ENCODE measurements around the gene ZNF831. TPM values are rescaled to one million over a fixed set of nuclear protein-coding genes. Genes with fewer than 3 reads are reported as not detected.

The ZNF831 gene
- 1 to 10 TPM; 5.4 to 5.8 TPM for total RNA-seq

DNA sequence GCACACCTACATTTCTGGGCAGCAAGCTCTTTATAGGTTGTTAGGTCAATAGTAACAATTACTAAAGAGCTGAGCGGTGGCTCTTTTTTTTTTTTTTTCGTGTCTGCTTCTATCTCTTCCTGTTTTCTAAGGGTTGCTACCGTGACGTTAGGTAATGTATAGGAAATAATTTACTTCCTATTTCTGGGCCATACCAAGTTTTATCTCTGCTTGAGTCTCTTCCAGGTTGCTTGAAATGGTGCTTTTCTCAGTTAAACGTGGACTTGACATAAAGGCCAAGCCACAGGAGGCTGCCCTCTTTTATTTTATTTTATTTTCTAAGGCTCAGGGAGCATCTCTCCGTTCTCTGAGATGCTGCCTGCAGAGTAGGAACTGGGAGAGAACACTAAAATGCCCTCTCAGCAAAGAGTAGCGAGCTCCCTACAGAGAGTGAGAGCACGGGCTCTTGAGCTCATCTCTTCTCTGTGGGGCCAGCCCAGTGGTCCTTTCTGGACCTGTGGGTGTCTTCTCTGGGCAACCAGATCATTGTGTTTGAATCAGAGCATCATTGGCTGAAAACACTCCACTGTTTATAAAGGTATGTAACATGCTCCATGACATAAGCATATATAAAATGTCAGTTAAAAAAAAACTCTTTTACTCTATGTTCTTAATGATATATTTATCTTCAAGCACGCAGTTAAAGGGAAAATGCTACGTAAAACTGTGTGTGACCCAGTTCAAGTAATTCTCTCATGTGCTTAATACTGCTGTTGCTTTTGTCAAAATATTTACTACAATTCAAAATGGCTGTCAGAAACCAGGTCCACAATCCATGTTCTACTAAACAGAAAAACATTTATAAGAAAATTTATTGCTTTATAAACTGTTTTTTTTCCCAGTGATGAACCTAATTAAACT, at the start of gene ZNF831:
TSS of gene ZNF831 (plus strand) at position 191 of the 900 bp plus-strand sequence. CDS start 27,199 bp downstream, outside the sequence.
- ChIA-PET POLR2A (interaction anchor here (0.5 to 2.3 kb wide), 10 partner anchors 14 to 1766 kb away, joined by 3 to 7 read pairs (median 4); no protein-coding TSS in a partner anchor), CTCF (interaction anchor here (0.8 to 1.8 kb wide), 5 partner anchors 9 to 44 kb away, joined by 3 to 6 read pairs (median 3); no protein-coding TSS in a partner anchor)

DNA sequence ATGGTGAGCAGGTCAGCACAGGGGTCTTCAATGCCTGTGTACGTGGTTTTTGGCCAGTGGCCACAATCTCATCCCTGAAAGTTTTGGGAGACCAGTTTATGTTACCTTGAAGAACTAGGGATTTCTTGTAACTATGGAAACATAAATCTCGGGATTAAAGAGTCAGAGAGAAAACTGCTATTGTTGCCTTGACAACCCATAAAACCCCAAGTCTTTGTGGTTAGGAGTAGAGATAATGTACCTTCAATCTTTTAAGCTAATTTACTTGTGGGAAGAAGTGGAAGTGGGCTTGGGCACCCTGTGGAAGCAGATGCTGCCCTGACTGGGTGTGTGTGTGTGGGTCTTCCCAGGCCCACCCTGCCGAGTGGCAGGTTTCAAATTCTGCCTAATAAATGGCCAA, 46.1 kb upstream of the ZNF831 start:
- CTCF ChIA-PET, result interaction anchor here (1.0 to 1.2 kb wide), 3 partner anchors 12 to 90 kb away, joined by 3 to 5 read pairs (median 3); no protein-coding TSS in a partner anchor
- POLR2A ChIA-PET, result interaction anchor here (0.6 kb wide), 1 partner anchor 100 kb away, joined by 8 read pairs; no protein-coding TSS in a partner anchor

- CTCF ChIA-PET, result interaction anchor here (0.9 kb wide), 1 partner anchor 26 kb away, joined by 3 read pairs; no protein-coding TSS in a partner anchor
- POLR2A ChIA-PET, result no interaction called here
These were observed 44.8 kb upstream of the ZNF831 start for GRCh38 chr20:59118855-59119254.

GRCh38 chr20:59120491-59120890, 43.1 kb upstream of the ZNF831 start:
- ChIA-PET CTCF (interaction anchor here (0.7 kb wide), 1 partner anchor 293 kb away, joined by 3 read pairs; no protein-coding TSS in a partner anchor), POLR2A (no interaction called here)

DNA sequence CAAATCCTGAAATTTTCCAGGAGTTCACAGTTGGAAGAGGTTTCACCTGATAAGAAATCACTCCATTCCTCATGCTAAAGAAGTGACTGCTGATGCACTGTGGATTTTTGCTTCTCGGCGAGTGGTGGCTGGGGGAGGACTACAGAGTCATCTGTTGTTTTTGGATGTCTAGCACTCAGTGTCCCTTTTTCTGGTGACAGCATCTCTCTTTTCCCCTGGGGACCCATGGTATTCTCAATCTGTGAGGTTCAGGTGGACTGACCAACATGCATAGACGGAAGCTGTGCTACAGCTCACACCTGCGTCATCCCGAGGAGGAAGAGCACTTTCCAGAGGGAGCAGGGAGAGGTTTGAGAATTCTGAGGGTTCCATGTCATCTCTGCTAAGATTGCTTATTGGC, 42.7 kb upstream of the ZNF831 start:
- ChIA-PET POLR2A (interaction anchor here (0.6 kb wide), 1 partner anchor 25 kb away, joined by 3 read pairs; no protein-coding TSS in a partner anchor), CTCF (interaction anchor here (1.4 to 2.0 kb wide), 2 partner anchors 23 to 28 kb away, joined by 3 to 9 read pairs; no protein-coding TSS in a partner anchor)

GRCh38 chr20:59121714-59122565, 41.7 kb upstream of the ZNF831 start:
- CTCF ChIA-PET, result interaction anchor here (1.2 to 2.5 kb wide), 6 partner anchors 22 to 471 kb away, joined by 3 to 11 read pairs (median 8); partner anchors contain the start of gene STX16
- POLR2A ChIA-PET, result interaction anchor here (0.6 to 1.8 kb wide), 6 partner anchors 24 to 472 kb away, joined by 3 to 9 read pairs (median 6); no protein-coding TSS in a partner anchor

GRCh38 chr20:59122566-59122919, 41.1 kb upstream of the ZNF831 start:
- CTCF ChIA-PET, result interaction anchor here (1.2 to 2.5 kb wide), 6 partner anchors 27 to 472 kb away, joined by 3 to 11 read pairs (median 8); partner anchors contain the start of gene STX16
- POLR2A ChIA-PET, result interaction anchor here (0.7 to 1.8 kb wide), 5 partner anchors 23 to 472 kb away, joined by 3 to 9 read pairs (median 7); no protein-coding TSS in a partner anchor

GRCh38 chr20:59123011-59123677, 40.5 kb upstream of the ZNF831 start:
- CTCF ChIA-PET, result interaction anchor here (1.2 to 2.5 kb wide), 8 partner anchors 26 to 472 kb away, joined by 3 to 11 read pairs (median 6); partner anchors contain the start of gene STX16
- POLR2A ChIA-PET, result interaction anchor here (0.6 to 1.8 kb wide), 6 partner anchors 23 to 991 kb away, joined by 3 to 8 read pairs (median 6); no protein-coding TSS in a partner anchor

GRCh38 chr20:59123678-59124255, 39.9 kb upstream of the ZNF831 start:
- CTCF ChIA-PET, result interaction anchor here (1.2 to 2.5 kb wide), 4 partner anchors 36 to 98 kb away, joined by 3 to 11 read pairs (median 4); no protein-coding TSS in a partner anchor
- POLR2A ChIA-PET, result interaction anchor here (0.6 kb wide), 1 partner anchor 36 kb away, joined by 6 read pairs; no protein-coding TSS in a partner anchor

- POLR2A ChIA-PET, result no interaction called here
- CTCF ChIA-PET, result interaction anchor here (1.3 to 2.5 kb wide), 2 partner anchors 37 to 83 kb away, joined by 3 to 11 read pairs; no protein-coding TSS in a partner anchor
These were observed 39.2 kb upstream of the ZNF831 start for GRCh38 chr20:59124296-59125029.

DNA sequence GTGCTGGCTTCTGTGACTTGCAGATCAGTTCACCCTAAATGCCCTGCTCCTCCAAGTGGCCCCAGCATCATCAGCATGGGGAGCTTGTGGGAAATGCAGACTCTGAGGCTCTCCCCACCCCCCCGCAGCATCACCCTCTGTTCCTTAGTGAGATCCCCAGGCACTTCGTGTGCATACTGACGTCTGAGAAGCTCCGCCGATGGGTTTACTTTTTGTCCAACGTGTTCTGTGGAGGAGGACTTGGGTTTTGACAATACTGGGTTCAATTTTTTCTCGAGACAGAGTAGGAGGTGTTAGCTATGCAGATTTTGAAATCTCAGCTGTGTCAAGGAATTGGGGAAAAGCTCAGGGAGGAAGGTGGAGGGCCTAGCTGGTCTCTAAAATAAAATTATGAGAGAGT, 38.3 kb upstream of the ZNF831 start:
- ChIA-PET CTCF (no interaction called here), POLR2A (no interaction called here)

DNA sequence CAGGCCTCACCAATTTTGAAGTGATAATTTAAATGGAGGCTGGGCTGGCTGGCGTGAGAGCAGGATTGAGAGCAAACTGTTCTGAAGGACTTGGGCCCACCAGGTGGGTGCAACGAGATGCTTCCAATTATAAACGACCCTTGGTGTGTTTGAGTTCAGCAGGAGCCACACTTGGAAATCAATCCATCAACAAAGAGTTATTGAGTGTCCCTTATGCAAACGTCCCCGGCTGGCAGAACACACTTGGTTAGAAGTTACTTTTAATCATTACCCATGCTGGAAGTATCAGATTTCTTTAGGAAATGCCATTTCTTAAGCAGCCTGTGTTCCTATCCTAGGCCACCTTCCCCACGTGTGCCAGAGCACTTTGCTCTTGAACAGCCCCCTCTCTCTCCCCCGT, 37.8 kb upstream of the ZNF831 start:
- ChIA-PET CTCF (no interaction called here), POLR2A (no interaction called here)

- ChIA-PET POLR2A (no interaction called here), CTCF (interaction anchor here (0.6 kb wide), 1 partner anchor 20 kb away, joined by 3 read pairs; no protein-coding TSS in a partner anchor)
These were observed 35.8 kb upstream of the ZNF831 start for GRCh38 chr20:59127839-59128238.

DNA sequence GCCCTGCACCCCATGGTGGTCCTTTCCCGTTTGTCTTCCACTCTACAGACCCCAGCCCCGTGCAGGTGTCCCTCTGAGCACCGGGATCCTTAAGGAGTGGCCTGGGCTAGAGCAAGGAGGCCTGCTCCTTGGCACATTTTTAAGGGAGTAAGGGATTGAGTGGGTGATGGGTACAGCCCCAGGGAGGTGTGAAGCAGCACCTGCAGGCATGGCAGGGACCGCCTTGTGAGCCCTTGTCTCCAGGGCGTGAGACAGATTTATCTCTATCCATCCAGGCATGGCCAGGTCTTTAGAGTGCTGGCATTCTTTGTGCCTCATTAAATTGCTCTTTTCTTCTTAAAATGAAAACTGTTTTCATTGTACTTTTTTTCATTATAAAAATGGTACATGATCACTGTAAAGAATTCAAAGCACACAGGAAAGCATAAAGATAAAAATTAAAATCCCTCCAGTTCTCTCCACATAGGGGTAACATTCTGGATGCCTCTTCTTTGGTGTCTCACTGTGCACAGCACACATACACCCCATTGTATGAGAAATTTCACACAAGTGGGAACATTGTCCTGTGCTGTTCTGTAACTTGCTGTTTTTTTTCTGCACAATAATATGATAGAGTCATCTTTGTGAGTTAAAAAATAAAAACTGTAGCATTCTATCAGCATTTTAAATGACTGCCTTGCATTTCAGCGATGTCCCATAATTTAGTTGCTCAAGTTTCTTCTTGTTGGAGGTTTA, 31.9 kb upstream of the ZNF831 start:
- ChIA-PET POLR2A (no interaction called here), CTCF (no interaction called here)

GRCh38 chr20:59134182-59134581, 29.4 kb upstream of the ZNF831 start:
- ChIA-PET CTCF (no interaction called here), POLR2A (no interaction called here)

DNA sequence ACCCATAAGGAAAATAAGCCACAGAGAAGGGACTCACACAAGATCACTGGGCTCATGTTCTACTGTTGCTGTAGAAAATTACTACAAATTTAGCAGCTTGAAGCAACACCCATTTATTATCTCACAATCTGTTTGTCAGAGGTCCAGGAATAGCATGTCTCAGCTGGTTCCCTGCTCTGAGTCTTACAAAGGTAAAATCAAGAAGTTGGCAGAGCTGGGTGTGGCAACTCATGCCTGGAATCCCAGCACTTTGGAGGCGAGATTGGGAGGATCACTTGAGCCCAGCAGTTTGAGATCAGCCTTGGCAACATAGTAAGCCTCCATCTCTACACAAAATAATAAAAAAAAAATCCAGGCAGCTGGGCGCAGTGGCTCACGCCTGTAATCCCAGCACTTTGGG, 28.5 kb upstream of the ZNF831 start:
- ChIA-PET CTCF (no interaction called here), POLR2A (no interaction called here)

- CTCF ChIA-PET, result no interaction called here
- POLR2A ChIA-PET, result no interaction called here
These were observed 27.6 kb upstream of the ZNF831 start for GRCh38 chr20:59136027-59136426.
